Amygdala (tissue), 56 donors: ENCODE data around the gene PRSS22.

ENCODE experiments used
- DNase-seq, 56 donors: peaks; one replicate each; lab custom pipeline; 2025; lab: John Stamatoyannopoulos, UW

The PRSS22 gene

GRCh38 chr16:2857451-2858244 lies at the start of gene PRSS22:
Gene PRSS22 (minus strand): TSS chr16:2858170. CDS start chr16:2858104, 66 bp downstream.
- no peak for DNase-seq

- peak in 24 of 56 donors; percentile 2 to 50 (median 26) for DNase-seq
These were observed 49.2 kb upstream of the PRSS22 start for GRCh38 chr16:2907084-2907753.

- DNase-seq, result no peak
These were observed 48.0 kb upstream of the PRSS22 start for GRCh38 chr16:2905988-2906387.

GRCh38 chr16:2905241-2905987 lies 47.4 kb upstream of the PRSS22 start:
- DNase-seq, result peak; percentile 97 to 100 (median 100)

GRCh38 chr16:2904922-2905240 lies 46.9 kb upstream of the PRSS22 start:
- peak in 5 of 56 donors; percentile 48 to 78 (median 57) for DNase-seq

- DNase-seq, result peak; percentile 45 to 88 (median 75)
These were observed 46.3 kb upstream of the PRSS22 start for GRCh38 chr16:2904100-2904921.

GRCh38 chr16:2902337-2903130 lies 44.6 kb upstream of the PRSS22 start:
- DNase-seq, result no peak

- no peak for DNase-seq
These were observed 42.6 kb upstream of the PRSS22 start for GRCh38 chr16:2900526-2901075.

GRCh38 chr16:2899564-2900072 lies 41.6 kb upstream of the PRSS22 start:
- DNase-seq, result no peak

- DNase-seq, result peak in 1 of 56 donors; percentile 1
These were observed 41.0 kb upstream of the PRSS22 start for GRCh38 chr16:2898831-2899563.

GRCh38 chr16:2897110-2897509 lies 39.1 kb upstream of the PRSS22 start:
- DNase-seq, result no peak

- DNase-seq, result no peak
These were observed 38.6 kb upstream of the PRSS22 start for GRCh38 chr16:2896480-2897010.

GRCh38 chr16:2895813-2896212 lies 37.8 kb upstream of the PRSS22 start:
- DNase-seq, result no peak

- DNase-seq, result no peak
These were observed 36.3 kb upstream of the PRSS22 start for GRCh38 chr16:2894231-2894630.

- no peak for DNase-seq
These were observed 26.1 kb upstream of the PRSS22 start for GRCh38 chr16:2884041-2884451.

- DNase-seq, result peak in 12 of 56 donors; percentile 22 to 57 (median 34)
These were observed 25.5 kb upstream of the PRSS22 start for GRCh38 chr16:2883458-2883908.

GRCh38 chr16:2882650-2883457 lies 24.9 kb upstream of the PRSS22 start, which contains the start of gene FLYWCH2:
Gene FLYWCH2 (plus strand): TSS chr16:2883215. CDS start chr16:2896450, 13,235 bp downstream.
- DNase-seq, result peak; percentile 88 to 100 (median 98)
